ENCODE results near the gene NLRP6.

The NLRP6 gene

GRCh38 chr11:296171-297050, 18.2 kb downstream of the NLRP6 start:
- H3K9ac ChIP-seq (ENCODE audit: low read length) = no peak overlapping the region
- H3K79me2 ChIP-seq (ENCODE audit: low read length) = no peaks in the 10 kb centered on the region
- H3K4me3 ChIP-seq (ENCODE audit: low read length) = no peak overlapping the region
- no peaks in the 10 kb centered on the region for H3K4me1 ChIP-seq (ENCODE audit: low read length)
- no peak overlapping the region for H2AFZ ChIP-seq (ENCODE audit: low read depth, low read length)
- H3K36me3 ChIP-seq (replicated peaks; ENCODE audit: low read depth, low read length) = peaks cover 7% of the 10 kb centered on the region
- no peaks in the 10 kb centered on the region for H3K9me3 ChIP-seq (ENCODE audit: insufficient read depth, low read length)
- no peak for TF ChIP-seq CTCF (IDR thresholded peaks at IDR 0.05; ENCODE audit: low read depth, low read length)
- TF ChIP-seq EZH2phosphoT487 (IDR thresholded peaks at IDR 0.05; ENCODE audit: low read depth) = no peak
- peaks cover 5% of the 10 kb centered on the region; the same call in 1 of the 2 replicates for H3K27me3 ChIP-seq (ENCODE audit: low read depth, low read length)
- H3K27ac ChIP-seq (ENCODE audit: low read length) = no peak overlapping the region
- no peak overlapping the region for H3K4me2 ChIP-seq (ENCODE audit: low read length)
- no peaks in the 10 kb centered on the region for H4K20me1 ChIP-seq (ENCODE audit: insufficient read depth, low read length)

GRCh38 chr11:297051-297585, 18.9 kb downstream of the NLRP6 start:
- Histone ChIP-seq H2AFZ (ENCODE audit: low read depth, low read length) (no peak overlapping the region), H3K4me2 (ENCODE audit: low read length) (no peak overlapping the region), H3K9ac (ENCODE audit: low read length) (no peak overlapping the region), H4K20me1 (ENCODE audit: insufficient read depth, low read length) (no peaks in the 10 kb centered on the region), H3K9me3 (ENCODE audit: insufficient read depth, low read length) (no peaks in the 10 kb centered on the region), H3K4me3 (ENCODE audit: low read length) (no peak overlapping the region), H3K36me3 (replicated peaks; ENCODE audit: low read depth, low read length) (peaks cover 7% of the 10 kb centered on the region), H3K27ac (ENCODE audit: low read length) (no peak overlapping the region), H3K79me2 (ENCODE audit: low read length) (no peaks in the 10 kb centered on the region), H3K27me3 (ENCODE audit: low read depth, low read length) (peaks cover 5% of the 10 kb centered on the region; the same call in 1 of the 2 replicates), H3K4me1 (ENCODE audit: low read length) (no peaks in the 10 kb centered on the region)
- no peak for TF ChIP-seq CTCF (IDR thresholded peaks at IDR 0.05; ENCODE audit: low read depth, low read length)
- TF ChIP-seq EZH2phosphoT487 (IDR thresholded peaks at IDR 0.05; ENCODE audit: low read depth) = no peak

GRCh38 chr11:297586-298405, 19.6 kb downstream of the NLRP6 start:
- H3K4me1 ChIP-seq (ENCODE audit: low read length) = peaks cover 5% of the 10 kb centered on the region
- peaks cover 5% of the 10 kb centered on the region; the same call in 1 of the 2 replicates for H3K27me3 ChIP-seq (ENCODE audit: low read depth, low read length)
- no peak overlapping the region for H2AFZ ChIP-seq (ENCODE audit: low read depth, low read length)
- H4K20me1 ChIP-seq (ENCODE audit: insufficient read depth, low read length) = no peaks in the 10 kb centered on the region
- H3K4me3 ChIP-seq (ENCODE audit: low read length) = no peak overlapping the region
- no peak overlapping the region for H3K9ac ChIP-seq (ENCODE audit: low read length)
- H3K9me3 ChIP-seq (ENCODE audit: insufficient read depth, low read length) = no peaks in the 10 kb centered on the region
- H3K79me2 ChIP-seq (ENCODE audit: low read length) = no peaks in the 10 kb centered on the region
- no peak for TF ChIP-seq CTCF (IDR thresholded peaks at IDR 0.05; ENCODE audit: low read depth, low read length)
- TF ChIP-seq EZH2phosphoT487 (IDR thresholded peaks at IDR 0.05; ENCODE audit: low read depth) = no peak
- peaks cover 7% of the 10 kb centered on the region for H3K36me3 ChIP-seq (replicated peaks; ENCODE audit: low read depth, low read length)
- H3K4me2 ChIP-seq (ENCODE audit: low read length) = no peak overlapping the region
- H3K27ac ChIP-seq (ENCODE audit: low read length) = no peak overlapping the region

Data from OCI-LY3 (cell line).